Mucosa of stomach (tissue), 1 donor: Measurements from ENCODE around the gene SLC46A3.
"Not testable (repeated sequence)": the region's sequence is repeated elsewhere in the genome, so short reads cannot be mapped to it uniquely, and the experiment has no call there.

Experiments
- H3K27me3 ChIP-seq: one replicate; pipeline ENCODE4 v1.7.0; 2013; ENCODE audit warnings: mild to moderate bottlenecking, low read length; ENCODE audit not compliant: control insufficient read depth, insufficient read depth
- H3K36me3 ChIP-seq: one replicate; pipeline ENCODE4 v1.7.0; 2013; ENCODE audit warnings: low read length; ENCODE audit not compliant: control insufficient read depth, insufficient read depth
- H3K4me1 ChIP-seq: one replicate; pipeline ENCODE4 v1.7.0; 2013; ENCODE audit warnings: mild to moderate bottlenecking, low read length; ENCODE audit not compliant: control insufficient read depth, insufficient read depth
- H3K4me3 ChIP-seq: one replicate; pipeline ENCODE4 v1.7.0; 2013; ENCODE audit warnings: low read length
- H3K9ac ChIP-seq: one replicate; pipeline ENCODE4 v1.7.0; 2013; ENCODE audit warnings: mild to moderate bottlenecking, low read length, moderate library complexity
- H3K9me3 ChIP-seq: one replicate; pipeline ENCODE4 v1.7.0; 2013; ENCODE audit warnings: mild to moderate bottlenecking, low read length, moderate library complexity; ENCODE audit not compliant: control insufficient read depth
- donor health status: Pancreatic carcinoma.

SLC46A3 gene

GRCh38 chr13:28699246-28699645 is 19.5 kb downstream of the SLC46A3 start:
- Histone ChIP-seq H3K9me3 (no peaks in the 10 kb centered on the region), H3K9ac (no peak overlapping the region), H3K4me1 (no peaks in the 10 kb centered on the region), H3K27me3 (no peaks in the 10 kb centered on the region), H3K36me3 (no peaks in the 10 kb centered on the region), H3K4me3 (no peak overlapping the region)

DNA sequence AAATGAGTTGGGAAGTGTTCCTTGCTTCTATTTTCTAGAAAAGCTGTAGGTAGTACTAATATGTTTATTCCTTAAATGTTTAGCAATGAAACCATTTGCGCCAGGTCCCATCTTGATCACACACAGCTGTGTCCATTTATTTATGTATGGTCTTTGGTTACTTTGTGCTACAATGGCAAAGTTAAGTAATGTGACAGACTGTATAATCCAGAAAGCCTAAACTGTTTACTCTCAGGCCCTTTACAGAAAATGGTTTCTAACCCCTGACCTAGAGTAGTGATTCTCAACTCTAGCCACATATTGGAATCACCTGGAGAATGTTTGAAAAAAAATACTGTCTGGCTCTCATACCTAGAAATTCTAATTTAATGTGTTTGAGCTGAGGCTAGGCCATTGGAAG is 21.3 kb downstream of the SLC46A3 start:
- Histone ChIP-seq H3K27me3 (no peaks in the 10 kb centered on the region), H3K9me3 (no peaks in the 10 kb centered on the region), H3K36me3 (no peaks in the 10 kb centered on the region), H3K9ac (no peak overlapping the region), H3K4me3 (no peak overlapping the region), H3K4me1 (no peaks in the 10 kb centered on the region)

GRCh38 chr13:28693605-28694491 is 24.9 kb downstream of the SLC46A3 start:
- H3K4me1 ChIP-seq, H3K36me3 ChIP-seq, H3K9me3 ChIP-seq, H3K27me3 ChIP-seq, H3K4me3 ChIP-seq: not testable (repeated sequence)
- peak overlapping the region; percentile 8 for H3K9ac ChIP-seq

GRCh38 chr13:28685892-28686291 is 32.9 kb downstream of the SLC46A3 start:
- H3K9ac ChIP-seq = no peak overlapping the region
- no peaks in the 10 kb centered on the region for H3K27me3 ChIP-seq
- H3K4me1 ChIP-seq = no peaks in the 10 kb centered on the region
- H3K4me3 ChIP-seq = no peak overlapping the region
- H3K36me3 ChIP-seq = no peaks in the 10 kb centered on the region
- H3K9me3 ChIP-seq = no peaks in the 10 kb centered on the region

DNA sequence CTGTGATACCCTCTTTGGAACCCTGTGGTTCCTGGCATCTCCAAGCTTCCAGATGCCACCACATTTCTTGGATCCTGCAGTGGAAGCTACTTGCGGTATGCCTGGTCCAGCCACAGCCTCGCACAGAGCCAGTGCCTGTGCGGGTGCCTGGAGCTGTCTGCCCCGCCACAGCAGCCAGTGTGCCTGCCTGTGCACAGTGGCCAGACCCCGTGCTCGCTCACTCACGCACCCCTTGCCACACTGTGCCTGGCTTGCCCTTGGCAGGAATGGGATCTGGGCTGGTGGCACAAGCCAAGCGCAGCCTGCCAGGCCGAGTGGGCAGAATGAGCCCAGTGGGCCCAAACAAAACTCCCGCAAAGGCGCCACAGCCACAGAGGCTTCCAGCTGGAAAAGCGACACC is 33.7 kb downstream of the SLC46A3 start:
- H3K4me3 ChIP-seq = no peak overlapping the region
- H3K36me3 ChIP-seq = no peaks in the 10 kb centered on the region
- no peaks in the 10 kb centered on the region for H3K27me3 ChIP-seq
- H3K9me3 ChIP-seq = no peaks in the 10 kb centered on the region
- no peaks in the 10 kb centered on the region for H3K4me1 ChIP-seq
- no peak overlapping the region for H3K9ac ChIP-seq

DNA sequence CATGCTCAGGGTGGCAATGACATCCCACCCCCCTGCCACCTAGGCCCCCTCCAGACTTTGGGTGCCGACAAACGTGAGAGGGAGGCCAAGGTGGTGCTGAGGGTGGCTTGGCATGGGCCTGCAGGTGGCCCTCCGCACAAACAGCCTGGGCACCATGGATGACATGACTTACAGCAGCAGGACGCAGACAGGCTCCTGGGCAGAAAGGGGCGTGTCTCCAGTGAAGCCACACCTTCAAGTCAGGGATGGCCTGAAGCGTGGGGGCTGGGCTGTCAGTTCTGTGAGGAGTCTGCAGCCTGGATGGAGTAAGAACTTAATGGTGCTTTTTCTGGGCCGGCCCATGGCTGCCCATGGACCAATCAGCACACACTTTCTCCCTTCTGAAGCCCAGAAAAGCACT is 34.5 kb downstream of the SLC46A3 start:
- Histone ChIP-seq H3K4me3 (no peak overlapping the region), H3K27me3 (no peaks in the 10 kb centered on the region)

DNA sequence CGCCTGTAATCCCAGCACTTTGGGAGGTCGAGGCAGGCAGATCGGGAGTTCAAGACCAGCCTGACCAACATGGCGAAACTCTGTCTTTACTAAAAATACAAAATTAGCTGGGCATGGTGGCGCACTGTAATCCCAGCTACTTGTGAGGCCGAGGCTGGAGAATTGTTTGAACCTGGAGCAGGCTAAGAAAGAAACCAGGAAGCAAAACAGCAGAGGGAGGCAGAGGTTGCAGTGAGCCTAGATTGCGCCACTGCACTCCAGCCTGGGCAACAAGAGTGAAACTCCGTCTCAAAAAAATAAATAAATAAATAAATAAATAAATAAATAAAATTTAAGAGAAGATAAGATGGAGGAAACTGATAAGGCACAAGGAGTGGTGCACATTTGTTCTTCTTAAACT is 35.6 kb downstream of the SLC46A3 start:
- not testable (repeated sequence) for H3K9me3 ChIP-seq, H3K4me3 ChIP-seq

More for the DNA sequence above, 34.5 kb downstream of the SLC46A3 start:
- no peaks in the 10 kb centered on the region for H3K9me3 ChIP-seq
- H3K9ac ChIP-seq = no peak overlapping the region
- no peaks in the 10 kb centered on the region for H3K36me3 ChIP-seq
- no peaks in the 10 kb centered on the region for H3K4me1 ChIP-seq

DNA sequence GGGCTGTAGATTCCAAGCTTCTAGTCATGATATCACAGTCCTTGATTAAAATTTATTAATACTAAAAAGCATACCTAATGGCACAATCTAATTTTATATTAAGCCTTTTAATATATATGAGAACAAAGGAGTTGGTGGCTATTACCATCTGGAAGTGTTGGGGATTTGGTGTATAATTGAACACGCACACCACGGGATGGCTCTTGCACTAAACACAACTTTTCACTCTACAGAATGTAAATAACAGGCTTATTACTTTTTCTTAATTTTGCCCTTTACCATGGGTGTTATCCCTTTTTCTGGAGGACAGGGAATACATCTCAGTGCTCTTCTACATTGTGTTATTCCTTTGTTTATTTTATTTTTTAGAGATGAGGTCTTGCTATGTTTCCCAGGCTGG is 38.2 kb downstream of the SLC46A3 start:
- H3K27me3 ChIP-seq = no peaks in the 10 kb centered on the region
- no peaks in the 10 kb centered on the region for H3K9me3 ChIP-seq
- no peaks in the 10 kb centered on the region for H3K4me1 ChIP-seq
- no peaks in the 10 kb centered on the region for H3K36me3 ChIP-seq
- H3K9ac ChIP-seq = no peak overlapping the region
- H3K4me3 ChIP-seq = no peak overlapping the region

More for the DNA sequence above, 35.6 kb downstream of the SLC46A3 start:
- not testable (repeated sequence) for H3K9ac ChIP-seq, H3K4me1 ChIP-seq, H3K36me3 ChIP-seq, H3K27me3 ChIP-seq

- H3K4me1 ChIP-seq = no peaks in the 10 kb centered on the region
- H3K4me3 ChIP-seq = no peak overlapping the region
These were observed 39.1 kb downstream of the SLC46A3 start for GRCh38 chr13:28679628-28680027.

GRCh38 chr13:28678809-28679208 is 40.0 kb downstream of the SLC46A3 start:
- H3K36me3 ChIP-seq = no peaks in the 10 kb centered on the region
- no peaks in the 10 kb centered on the region for H3K27me3 ChIP-seq
- H3K4me1 ChIP-seq = no peaks in the 10 kb centered on the region
- H3K9me3 ChIP-seq = no peaks in the 10 kb centered on the region
- no peak overlapping the region for H3K4me3 ChIP-seq
- no peak overlapping the region for H3K9ac ChIP-seq

More at GRCh38 chr13:28679628-28680027, 39.1 kb downstream of the SLC46A3 start:
- Histone ChIP-seq H3K9me3 (no peaks in the 10 kb centered on the region), H3K36me3 (no peaks in the 10 kb centered on the region), H3K27me3 (no peaks in the 10 kb centered on the region), H3K9ac (no peak overlapping the region)

GRCh38 chr13:28671126-28671792 is 47.5 kb downstream of the SLC46A3 start:
- Histone ChIP-seq H3K4me1 (no peaks in the 10 kb centered on the region), H3K27me3 (no peaks in the 10 kb centered on the region), H3K36me3 (peaks cover 4% of the 10 kb centered on the region), H3K9ac (no peak overlapping the region), H3K4me3 (no peak overlapping the region), H3K9me3 (no peaks in the 10 kb centered on the region)

- no peaks in the 10 kb centered on the region for H3K27me3 ChIP-seq
- no peak overlapping the region for H3K4me3 ChIP-seq
- no peak overlapping the region for H3K9ac ChIP-seq
- H3K4me1 ChIP-seq = no peaks in the 10 kb centered on the region
- peaks cover 4% of the 10 kb centered on the region for H3K36me3 ChIP-seq
- H3K9me3 ChIP-seq = no peaks in the 10 kb centered on the region
These were observed 51.8 kb downstream of the SLC46A3 start for GRCh38 chr13:28666897-28667488.
